Measurements from ENCODE around the gene MAP2K3.
"Not testable (repeated sequence)": the region's sequence is repeated elsewhere in the genome, so short reads cannot be mapped to it uniquely, and the experiment has no call there.

Gene MAP2K3

DNA sequence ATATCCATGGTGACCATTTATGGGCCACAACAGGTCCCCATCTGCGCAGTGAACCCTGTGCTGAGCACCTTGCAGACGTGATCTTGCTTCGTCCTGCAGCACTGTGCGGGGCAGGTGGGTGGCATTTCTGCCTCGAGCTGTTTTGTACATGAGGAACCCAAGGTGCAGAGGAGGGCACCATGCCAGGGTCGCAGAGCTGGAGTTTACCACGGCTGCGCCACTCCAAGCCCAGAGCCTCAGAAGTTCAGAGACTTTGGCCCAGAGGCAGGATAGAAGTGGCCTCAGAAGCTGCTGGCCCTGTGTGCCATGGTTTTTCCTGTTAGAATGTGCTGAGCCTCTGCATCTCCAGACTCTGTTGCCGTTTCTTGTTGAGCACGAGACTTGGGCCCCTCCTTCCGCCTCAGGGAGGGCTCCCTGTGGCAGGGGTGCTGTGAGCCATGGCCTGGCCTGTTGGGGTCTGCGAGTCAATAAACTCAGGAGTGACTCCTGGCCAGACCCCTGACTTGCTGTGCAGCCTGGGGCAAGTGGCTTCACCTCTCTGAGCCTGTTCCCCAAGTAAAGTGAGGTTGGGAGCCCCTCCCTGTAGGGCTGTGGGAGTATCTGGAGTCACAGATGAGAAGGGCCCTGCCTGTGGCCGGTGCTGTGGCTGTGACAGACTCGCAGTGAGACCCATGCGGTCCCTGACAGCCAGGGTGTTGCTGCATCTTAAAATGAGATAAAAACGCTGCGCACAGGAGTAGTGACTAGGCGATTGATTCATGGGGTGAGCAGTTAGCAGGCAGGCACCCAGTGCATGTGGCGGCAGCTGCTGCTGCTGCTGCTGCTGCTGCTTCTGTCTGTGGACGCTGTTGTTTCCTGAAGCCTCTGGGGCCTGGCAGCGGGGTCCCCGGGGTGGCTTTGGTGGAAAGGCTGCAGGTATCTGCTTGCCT is 11.8 kb downstream of the MAP2K3 start:
- DNase-seq (ENCODE audit: low spot score), result no peak

DNA sequence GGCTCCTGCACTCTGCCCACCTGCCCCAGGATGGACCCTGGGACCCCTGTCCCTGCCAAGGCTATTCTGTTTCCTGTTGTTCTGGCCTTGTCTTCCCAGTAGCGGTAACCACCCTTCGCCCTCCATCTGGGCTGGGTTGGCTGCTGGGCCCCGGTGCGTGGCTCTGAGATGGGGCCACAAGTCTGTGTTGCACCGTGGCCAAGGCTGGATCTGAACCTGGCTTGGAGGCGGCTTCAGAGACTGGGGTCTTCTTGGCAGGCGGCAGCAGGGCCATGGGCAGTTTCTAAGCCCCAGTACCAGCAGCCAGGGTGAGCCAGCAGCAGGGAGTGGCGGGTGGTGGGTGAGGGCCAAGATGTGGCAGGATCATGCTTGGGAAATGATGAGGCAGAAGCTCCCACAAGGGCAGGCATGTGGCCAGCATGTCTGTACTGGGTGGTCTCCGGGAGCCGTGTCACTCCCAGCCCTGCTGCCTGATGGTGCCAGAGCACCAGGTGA is 12.6 kb downstream of the MAP2K3 start:
- no peak for DNase-seq (ENCODE audit: low spot score)

DNA sequence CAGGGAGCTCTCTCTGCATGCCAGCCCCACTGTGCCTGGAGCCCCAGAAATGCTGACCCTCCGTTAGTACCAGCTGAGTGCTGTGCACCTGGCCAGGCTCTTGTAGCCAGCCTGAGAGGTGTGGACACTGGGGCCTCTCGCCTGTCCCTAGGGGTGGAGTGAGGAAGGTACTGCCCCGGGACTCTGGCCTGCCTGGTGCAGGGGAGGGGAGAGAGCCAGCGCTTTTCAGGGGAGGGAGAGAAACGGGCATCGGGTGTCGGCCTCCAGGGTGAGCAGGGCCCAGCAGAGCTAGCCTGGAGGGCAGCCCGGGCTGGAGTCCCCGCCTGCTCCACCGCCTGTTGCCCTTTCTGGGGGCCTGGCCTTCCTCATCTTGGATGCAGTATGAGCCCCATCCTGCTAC is 13.1 kb downstream of the MAP2K3 start:
- no peak for DNase-seq (ENCODE audit: low spot score)

DNA sequence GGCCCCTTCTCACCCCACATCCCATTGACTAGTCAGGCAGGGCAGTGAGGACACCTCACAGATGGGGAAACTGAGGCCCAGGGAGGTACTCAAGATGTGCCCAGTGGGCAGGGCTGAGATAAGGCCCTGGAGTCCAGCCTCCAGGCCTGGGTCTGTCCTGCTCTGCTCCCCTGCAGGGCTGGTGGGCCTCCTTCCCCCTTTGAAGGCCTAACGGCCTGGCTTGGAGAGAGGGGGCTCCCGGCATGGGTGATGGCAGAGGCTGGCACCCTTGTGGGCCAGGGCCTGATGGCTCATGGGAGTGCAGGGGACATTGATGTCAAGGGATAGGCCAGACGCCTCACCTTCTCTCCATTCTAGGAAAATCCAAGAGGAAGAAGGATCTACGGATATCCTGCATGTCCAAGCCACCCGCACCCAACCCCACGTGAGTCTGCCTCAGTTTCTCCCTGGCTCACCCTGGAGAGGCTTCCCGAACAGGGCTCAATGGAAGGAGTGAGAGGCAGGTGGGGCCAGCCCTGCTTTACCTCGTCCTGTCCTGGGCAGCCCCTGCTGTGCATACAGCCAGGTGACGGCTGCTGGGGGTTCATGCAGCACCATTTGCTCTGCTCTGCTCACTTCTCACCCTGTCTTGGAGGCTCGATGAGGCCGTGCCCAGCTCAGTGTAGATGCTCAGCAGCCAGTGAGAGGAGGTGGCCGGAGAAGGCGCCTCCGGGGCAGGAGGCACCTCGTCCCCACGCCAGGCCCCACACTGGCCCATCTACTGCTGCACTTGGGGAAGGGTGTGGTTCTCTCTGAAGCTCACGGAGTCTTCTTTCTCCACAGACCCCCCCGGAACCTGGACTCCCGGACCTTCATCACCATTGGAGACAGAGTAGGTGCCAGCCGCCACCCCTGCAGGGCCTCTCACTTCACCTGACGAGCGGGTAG is 13.8 kb downstream of the MAP2K3 start:
- no peak for DNase-seq (ENCODE audit: low spot score)

DNA sequence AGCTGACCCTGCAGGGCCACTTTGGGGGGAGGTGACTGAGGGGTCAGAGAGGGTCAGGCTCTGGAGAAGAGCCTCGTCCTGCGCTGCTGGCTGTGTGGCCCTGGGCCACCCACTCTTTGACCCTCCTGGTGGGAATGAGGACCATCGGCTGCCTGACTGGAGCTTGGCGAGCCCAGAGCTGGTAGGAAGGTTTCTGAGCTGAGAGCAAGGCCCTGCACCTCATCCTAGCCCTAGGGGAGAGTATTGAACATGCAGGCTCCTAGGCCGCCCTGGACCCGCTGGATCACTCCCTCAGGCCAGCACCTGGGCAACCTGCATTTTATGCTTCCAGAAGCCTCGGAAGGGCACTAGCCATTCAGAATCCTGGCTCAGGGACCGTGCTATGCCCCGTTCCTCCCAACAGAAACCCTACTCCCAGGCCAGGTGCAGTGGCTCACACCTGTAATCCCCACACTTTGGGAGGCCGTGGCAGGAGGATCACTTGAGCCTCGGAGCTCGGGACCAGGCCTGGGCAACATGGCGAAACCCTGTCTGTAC is 14.5 kb downstream of the MAP2K3 start:
- no peak for DNase-seq (ENCODE audit: low spot score)

DNA sequence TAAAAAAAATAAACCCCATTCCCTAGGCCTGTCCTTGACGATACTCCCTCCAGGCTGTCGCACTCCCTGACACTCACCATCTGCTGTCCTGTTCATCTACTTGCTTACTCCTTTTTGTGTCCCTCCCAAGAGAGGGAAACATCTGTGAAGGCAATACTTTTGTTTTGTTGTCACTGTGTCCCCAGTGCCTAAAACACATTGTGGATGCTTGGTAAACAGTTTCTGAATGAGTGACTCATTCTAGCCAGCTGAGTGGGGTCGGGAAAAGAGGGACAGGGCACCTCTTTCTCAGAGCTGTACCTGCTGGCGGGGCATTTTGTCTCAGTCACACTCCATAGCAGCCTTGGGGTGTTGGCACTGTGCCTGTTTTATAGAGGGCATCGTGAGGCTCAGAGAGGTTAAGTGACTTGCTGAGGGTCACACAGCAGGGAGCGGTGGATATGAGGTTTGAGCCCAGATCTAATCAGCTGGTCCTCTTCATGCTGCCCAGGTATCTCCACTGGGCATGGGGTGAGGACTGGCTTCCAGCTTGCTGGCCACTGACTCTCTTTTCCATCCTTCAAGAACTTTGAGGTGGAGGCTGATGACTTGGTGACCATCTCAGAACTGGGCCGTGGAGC is 15.6 kb downstream of the MAP2K3 start:
- DNase-seq (ENCODE audit: low spot score), result no peak

DNA sequence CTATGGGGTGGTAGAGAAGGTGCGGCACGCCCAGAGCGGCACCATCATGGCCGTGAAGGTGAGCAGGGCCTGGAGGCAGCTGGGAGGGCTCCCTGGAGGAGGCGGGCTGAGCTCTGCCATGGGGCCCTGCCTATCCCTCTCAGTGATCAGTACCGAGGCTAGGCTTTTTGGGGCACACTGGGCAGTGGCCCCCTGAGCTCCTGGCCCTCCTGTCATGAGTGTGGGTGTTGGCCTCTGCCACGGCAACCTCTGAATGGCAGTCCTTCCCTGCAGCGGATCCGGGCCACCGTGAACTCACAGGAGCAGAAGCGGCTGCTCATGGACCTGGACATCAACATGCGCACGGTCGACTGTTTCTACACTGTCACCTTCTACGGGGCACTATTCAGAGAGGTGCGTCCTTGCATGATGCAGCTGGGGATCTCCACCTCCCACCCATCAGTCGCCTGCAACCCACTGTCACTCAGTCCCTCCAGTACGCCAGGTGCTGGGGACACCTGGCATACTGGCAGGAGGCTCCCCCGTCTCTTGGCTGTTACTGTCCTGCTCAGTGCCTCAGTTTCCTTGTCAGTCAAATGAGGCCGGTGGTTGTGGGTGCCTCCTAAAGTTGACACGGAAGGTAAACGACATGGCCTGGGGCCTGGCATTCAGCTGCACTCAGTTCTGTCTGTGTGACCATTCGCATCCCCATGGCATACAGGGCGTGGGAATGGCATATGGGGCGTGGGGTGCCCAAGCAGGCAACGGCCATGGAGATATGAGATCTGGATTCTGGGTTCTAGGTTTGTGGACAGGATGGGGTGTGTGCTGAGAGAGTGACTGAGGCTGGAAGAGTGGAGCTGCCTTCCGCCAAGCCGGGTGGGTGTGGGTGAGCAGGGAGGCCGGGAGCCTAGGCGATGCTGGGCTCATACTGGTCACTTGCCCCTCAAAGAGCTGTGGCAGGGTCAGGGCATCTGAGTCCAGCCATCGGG is 16.4 kb downstream of the MAP2K3 start:
- DNase-seq (ENCODE audit: low spot score), result no peak

DNA sequence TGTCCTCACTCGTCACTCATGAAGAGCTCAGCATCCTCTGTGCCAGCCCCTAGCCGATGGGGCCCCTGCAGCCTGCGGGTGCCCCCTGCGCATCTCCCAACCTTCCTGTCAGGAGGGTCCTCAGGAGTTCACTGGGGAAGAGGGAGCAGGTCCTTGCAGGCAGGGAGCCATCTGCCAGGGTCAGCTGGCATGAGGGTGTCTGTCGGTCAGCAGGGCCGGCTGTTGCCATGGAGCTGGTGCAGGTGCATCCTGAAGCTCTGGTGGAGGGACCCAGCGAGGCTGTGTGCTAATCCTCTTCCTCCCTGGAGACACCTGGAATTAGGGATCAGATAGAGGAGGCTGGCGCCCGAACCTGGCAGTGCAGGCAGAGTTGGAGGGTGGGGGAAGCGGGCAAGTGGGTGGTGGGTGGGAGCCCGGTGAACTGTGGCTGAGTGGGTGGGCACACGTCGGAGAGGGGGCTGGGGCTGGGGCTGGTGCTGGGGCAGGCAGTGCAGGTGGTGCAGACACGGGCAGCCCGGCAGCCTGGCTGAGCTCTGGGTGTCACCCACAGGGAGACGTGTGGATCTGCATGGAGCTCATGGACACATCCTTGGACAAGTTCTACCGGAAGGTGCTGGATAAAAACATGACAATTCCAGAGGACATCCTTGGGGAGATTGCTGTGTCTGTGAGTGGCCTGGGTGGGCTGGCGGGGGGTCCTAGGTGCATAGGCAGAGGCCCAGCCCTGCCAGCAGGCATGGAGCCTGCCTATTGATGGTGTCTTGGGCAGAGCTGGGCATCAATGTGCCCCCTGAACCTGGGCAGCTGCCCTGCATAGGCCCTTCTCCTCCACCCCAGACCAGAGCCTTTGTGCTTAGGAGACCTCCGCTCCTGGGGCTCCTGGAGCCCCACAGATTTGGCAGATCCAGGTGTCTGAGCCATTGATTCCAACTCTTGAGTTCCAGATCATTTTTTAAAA is 17.4 kb downstream of the MAP2K3 start:
- no peak for DNase-seq (ENCODE audit: low spot score)

DNA sequence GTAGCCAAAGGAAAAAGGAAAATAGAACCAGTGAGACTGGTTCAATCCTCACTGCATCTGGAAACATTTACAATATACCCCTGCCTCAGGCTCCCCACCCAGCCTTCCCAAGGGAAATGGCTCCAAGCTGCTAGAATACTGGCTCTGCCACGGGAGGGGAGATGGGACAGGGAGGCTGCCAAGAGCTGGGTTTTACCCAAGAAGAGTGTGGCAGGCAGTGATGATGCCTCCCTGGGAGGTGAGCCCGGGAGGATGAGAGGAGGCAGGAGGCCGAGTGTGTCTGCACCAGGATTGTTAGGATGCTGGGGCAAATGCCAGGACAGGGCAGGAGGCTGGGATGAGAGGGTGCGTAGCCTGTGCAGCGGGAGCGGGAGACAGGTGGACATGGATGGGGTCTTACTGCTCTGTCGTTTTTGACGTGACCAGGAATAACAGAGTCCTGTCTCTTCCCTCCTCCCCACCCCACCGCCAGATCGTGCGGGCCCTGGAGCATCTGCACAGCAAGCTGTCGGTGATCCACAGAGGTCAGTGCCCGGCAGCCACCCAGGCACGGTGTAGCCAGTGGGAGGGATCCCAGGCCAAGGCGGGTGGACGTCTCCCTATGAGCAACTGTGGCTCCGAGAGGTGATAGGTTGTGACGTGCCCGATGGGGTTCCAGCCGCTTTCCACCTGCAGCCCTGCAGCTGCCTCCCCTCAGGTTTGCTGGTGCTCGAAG is 18.4 kb downstream of the MAP2K3 start:
- DNase-seq (ENCODE audit: low spot score), result no peak

DNA sequence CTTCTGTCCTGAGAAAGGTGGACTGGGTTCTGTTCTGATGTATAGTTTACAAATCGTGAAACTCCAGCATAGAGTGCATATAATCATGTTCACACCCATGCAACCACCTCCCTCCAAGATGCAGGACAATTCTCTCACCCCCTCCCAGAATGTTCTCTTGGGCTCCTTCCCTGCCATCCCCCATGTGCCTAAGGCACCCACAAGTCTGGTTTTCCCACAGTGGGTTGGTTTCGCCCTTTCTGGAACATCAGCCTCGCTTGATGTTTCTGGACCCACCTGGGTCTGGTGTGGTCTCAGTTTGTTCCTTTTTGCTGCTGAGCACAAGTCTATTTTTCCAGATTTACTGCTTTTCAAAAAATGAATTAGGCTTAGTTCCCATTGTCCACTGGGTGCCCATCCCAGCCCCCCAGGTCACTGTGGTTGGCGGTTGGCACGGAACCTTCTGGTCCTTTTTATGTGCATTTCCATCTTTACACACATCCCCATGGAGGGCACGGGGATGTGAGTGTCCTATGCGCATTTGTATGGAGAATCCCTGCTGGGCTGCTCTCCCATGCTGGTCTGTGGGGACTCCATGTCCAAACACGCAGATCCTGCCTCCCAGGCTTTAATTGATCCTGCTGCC is 19.0 kb downstream of the MAP2K3 start:
- no peak for DNase-seq (ENCODE audit: low spot score)

DNA sequence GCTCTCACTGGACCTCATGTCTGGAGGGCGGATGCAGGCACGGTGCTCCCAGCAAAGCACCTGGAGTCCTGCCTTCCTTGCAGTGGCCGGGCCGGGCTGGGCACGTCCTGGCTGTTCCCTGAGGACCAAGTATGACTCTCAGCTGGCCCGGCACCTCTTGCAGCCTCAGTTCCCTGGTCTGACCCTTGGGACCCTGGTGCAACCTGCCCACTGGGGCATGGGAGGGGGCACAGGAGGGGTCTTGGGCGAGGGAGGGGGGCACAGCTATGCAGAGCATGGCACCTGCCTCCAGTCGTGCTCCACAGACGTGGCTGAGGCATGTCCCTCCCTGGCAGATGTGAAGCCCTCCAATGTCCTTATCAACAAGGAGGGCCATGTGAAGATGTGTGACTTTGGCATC is 19.6 kb downstream of the MAP2K3 start:
- no peak for DNase-seq (ENCODE audit: low spot score)

DNA sequence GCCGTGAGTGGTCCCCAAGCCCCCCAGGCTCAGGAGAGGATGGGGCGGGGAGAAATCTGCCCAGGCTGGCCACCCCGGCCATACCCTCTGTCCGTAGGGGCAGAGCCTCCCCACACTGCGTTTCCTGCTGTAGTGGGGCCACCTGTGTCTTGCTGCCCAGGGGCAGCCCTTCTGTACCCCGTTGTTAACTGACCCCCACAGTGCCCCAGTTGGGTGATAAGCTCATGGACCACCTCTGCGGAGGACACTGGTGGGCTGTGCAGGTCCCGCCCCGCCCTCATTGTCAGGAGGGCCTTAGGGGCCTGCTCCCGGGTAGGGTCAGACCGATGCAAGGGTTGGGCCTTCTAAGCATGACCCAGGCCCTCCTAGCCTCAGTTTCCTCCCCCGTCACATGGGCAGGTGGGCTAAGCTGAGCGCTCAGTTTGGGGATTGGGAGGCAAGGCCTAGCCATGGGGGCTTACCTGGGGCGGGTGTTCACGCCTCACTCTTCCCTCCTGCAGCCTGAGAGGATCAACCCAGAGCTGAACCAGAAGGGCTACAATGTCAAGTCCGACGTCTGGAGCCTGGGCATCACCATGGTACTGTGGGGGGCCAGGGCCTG is 20.1 kb downstream of the MAP2K3 start:
- not testable (repeated sequence) for DNase-seq (ENCODE audit: low spot score)

DNA sequence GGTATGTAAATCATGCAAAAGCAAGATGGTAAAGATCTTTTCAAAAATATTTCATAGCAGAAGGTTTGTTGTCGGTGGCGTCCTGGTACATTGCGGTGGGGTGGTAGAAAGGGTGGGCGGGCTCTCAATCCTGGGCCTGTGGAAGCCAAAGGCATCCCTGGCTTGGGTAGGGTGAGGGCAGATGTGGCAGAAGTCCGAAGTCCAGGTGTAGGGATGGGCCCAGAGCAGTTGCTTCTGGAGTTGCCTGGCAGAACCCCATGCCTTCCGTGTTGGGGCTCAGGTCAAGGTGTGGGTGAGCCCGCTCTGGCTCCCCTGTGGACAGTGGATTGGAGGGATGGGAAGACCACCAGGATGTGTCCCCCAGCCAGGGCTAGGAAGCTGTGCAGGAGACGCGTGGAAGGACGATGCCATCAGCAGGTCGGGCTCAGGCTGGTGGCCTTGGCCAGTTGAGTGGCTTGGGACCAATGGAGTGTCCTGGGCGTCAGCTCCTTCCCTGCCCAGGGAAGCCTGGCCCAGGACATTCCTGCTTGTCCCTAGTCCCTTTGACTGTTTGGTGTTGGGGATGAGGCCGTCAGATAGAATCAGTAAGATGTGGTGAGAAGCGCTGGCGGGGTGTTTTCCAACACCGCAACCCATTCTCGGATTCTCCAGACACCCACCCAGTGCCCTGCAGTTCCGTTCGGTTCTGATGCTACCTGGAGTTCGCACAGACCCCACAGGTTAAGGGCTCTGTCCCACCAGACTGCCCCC is 21.1 kb downstream of the MAP2K3 start:
- DNase-seq (ENCODE audit: low spot score), result not testable (repeated sequence)

DNA sequence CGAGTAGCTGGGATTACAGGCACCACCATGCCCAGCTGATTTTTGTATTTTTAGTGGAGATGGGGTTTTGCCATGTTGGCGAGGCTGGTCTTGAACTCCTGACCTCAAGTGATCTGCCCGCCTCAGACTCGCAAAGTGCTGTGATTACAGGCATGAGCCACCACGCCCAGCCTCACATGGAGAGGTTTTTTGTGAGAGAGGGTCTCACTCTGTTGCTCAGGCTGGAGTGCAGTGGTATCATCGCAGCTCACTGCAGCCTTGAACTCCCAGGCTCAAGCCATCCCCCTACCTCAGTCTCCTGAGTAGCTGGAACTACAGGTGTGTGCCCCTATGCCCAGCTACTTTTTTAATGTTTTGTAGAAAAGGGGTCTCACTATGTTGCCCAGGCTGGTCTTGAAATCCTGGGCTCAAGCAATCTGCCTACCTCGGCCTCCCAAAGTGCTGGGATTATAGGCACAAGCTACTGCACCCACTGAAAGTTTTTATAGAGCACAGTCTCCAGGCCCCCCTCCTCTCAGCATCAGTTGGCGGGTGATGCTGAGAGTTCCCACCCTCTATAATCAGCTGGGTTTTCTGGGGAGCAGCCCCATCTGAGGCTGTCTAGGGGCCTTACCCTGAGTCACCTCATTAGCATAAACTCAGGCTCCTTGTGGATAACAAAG is 22.2 kb downstream of the MAP2K3 start:
- not testable (repeated sequence) for DNase-seq (ENCODE audit: low spot score)

DNA sequence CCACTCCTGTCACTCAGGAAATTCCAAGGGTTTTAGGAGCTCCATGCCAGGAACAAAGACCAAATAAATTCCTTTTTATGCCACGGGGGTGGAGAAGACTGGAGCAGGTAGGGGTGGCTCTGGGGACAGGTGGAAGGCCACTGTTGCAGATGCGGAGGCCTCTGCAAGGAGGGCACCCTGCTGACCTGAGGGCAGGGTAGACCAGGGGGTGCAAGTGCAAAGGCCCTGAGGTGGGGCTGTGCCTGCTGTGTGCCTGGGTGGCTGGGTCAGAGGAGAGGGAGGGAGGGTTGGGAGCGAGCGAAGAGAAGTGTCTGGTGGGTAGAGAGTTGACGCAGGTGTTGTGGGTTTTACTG is 22.7 kb downstream of the MAP2K3 start:
- DNase-seq (ENCODE audit: low spot score), result not testable (repeated sequence)

DNA sequence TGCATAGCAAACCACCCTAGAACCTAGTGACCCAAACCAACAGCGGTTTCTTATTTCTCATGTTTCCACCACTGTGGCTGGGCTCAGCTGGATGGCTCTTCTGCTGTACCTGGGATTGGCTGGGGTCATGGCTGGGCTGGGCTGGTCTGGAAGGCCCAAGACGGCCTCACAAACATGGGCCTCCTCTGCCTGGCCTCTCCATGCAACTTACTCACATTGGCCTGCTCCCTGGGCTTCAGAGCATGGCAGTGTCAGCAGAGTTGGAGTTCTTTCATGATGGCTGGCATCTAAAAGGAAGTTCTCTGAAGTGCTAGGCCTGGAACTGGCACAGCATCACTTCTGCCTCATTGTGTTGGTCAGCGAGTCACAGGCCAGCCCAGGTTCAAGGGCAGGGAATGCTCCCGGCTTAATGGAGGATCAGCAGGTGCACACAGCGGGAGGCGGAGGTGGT is 24.4 kb downstream of the MAP2K3 start:
- DNase-seq (ENCODE audit: low spot score), result not testable (repeated sequence)

All from NAMALWA (cell line).